Progenitor cell of endocrine pancreas (in vitro differentiated cells): Measurements from ENCODE around the gene PCDHAC2. TPM values are rescaled to one million over a fixed set of nuclear protein-coding genes. Genes with fewer than 3 reads are reported as not detected.

Source experiments
- DNase-seq: peaks from one replicate; pipeline ENCODE4 v3.0.0; 2021; ENCODE audit warnings: low spot score; ENCODE audit not compliant: unreplicated experiment
- H3K27ac Mint-ChIP-seq: 2 replicates; pipeline ENCODE4 v1.8.0; 2021; ENCODE audit warnings: mild to moderate bottlenecking, moderate library complexity, mixed read lengths
- H3K27me3 Mint-ChIP-seq: 2 replicates; pipeline ENCODE4 v1.8.0; 2021; ENCODE audit warnings: mixed read lengths
- H3K36me3 Mint-ChIP-seq: 2 replicates; pipeline ENCODE4 v1.8.0; 2022; ENCODE audit warnings: mixed read lengths; ENCODE audit not compliant: insufficient read depth
- H3K4me1 Mint-ChIP-seq: 2 replicates; pipeline ENCODE4 v1.8.0; 2021; ENCODE audit warnings: low read depth, mixed read lengths
- H3K4me3 Mint-ChIP-seq: 2 replicates; pipeline ENCODE4 v1.8.0; 2021; ENCODE audit warnings: low read depth, mild to moderate bottlenecking, moderate library complexity, mixed read lengths
- H3K9me3 Mint-ChIP-seq: 2 replicates; pipeline ENCODE4 v1.8.0; 2021; ENCODE audit warnings: low read depth, mixed read lengths
- CTCF ChIP-seq: fragments of 200-600 bp; sonication (generic); IDR thresholded peaks from one replicate; pipeline ENCODE4 v1.5.0; 2021; ENCODE audit warnings: antibody characterized with exemption, mild to moderate bottlenecking; ENCODE audit not compliant: unreplicated experiment
- long read RNA-seq: library from polyadenylated mRNA; unstranded; transcript quantifications from one replicate; pipeline ENCODE4 v2.0.0, GENCODE V29; 2020
- total RNA-seq: library from RNA; stranded (reverse); gene quantifications from 2 replicates; pipeline ENCODE4 v1.2.1, GENCODE V29; 2021

PCDHAC2 gene, protein sequence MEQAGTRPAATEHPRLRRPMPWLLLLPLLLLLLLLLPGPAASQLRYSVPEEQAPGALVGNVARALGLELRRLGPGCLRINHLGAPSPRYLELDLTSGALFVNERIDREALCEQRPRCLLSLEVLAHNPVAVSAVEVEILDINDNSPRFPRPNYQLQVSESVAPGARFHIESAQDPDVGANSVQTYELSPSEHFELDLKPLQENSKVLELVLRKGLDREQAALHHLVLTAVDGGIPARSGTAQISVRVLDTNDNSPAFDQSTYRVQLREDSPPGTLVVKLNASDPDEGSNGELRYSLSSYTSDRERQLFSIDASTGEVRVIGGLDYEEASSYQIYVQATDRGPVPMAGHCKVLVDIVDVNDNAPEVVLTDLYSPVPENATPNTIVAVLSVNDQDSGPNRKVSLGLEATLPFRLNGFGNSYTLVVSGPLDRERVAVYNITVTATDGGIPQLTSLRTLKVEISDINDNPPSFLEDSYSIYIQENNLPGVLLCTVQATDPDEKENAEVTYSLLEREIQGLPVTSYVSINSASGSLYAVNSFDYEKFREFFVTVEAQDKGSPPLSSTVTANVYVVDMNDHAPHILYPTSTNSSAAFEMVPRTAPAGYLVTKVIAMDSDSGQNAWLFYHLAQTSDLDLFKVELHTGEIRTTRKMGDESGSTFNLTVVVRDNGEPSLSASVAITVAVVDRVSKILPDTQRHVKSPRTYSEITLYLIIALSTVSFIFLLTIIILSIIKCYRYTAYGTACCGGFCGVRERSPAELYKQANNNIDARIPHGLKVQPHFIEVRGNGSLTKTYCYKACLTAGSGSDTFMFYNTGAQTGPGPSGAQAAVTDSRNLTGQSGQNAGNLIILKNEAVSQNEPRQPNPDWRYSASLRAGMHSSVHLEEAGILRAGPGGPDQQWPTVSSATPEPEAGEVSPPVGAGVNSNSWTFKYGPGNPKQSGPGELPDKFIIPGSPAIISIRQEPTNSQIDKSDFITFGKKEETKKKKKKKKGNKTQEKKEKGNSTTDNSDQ
- total RNA-seq = 1.8 and 1.9 TPM in 2 replicates
- long read RNA-seq, full-length matches to known transcripts = 3 of 33 reads
- long read RNA-seq, partial matches to known transcripts = 0 of 33 reads
- long read RNA-seq, other reads (novel, unspliced or antisense) = 30 of 33 reads

DNA sequence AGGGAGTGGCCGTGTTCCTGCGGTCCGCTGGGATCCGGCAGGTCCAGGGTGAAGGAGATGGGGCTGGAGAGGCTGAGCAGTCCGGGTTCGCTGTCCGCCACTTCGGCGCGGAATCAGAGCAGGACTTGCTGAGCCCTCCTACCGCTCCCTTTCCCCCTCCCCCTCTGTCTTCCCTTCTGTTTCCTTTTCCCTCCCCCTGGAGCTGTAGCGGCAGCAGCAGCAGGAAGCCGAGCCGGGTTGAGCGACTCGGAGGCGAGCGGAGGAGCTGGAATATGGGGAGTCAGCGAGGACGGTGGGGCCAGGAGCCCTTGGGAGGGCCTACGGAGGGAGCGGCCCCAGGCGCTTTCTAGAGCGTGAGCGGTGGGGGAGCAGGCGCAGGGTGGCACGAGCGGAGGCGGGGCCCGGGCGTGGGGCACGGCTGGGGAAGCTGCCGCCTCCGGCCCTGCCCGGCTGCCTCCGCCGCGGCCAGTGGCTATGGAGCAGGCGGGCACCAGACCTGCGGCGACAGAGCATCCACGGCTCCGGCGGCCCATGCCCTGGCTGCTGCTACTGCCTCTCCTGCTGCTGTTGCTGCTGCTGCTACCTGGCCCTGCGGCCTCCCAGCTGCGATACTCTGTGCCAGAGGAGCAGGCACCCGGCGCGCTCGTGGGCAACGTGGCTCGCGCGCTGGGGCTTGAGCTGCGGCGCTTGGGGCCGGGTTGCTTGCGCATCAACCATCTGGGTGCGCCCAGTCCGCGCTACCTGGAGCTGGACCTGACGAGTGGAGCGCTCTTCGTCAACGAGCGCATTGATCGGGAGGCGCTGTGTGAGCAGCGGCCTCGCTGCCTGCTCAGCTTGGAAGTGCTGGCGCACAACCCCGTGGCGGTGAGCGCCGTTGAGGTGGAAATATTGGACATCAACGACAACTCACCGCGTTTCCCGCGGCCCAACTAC lies at the start of gene PCDHAC2:
Gene PCDHAC2, plus strand, starts transcription at position 184 of the 933 bp plus-strand sequence. Its CDS starts 291 bp downstream, at position 475.
- Mint-ChIP-seq H3K4me1 (peaks cover 5% of the 10 kb centered on the region), H3K4me3 (peak within 1 kb of the TSS; percentile 80), H3K27me3 (peaks cover 36% of the 10 kb centered on the region), H3K36me3 (peaks cover 3% of the 10 kb centered on the region), H3K9me3 (no peaks in the 10 kb centered on the region), H3K27ac (peak within 1 kb of the TSS; percentile 38)
- TF ChIP-seq CTCF = no peak
- DNase-seq = peak; percentile 42

DNA sequence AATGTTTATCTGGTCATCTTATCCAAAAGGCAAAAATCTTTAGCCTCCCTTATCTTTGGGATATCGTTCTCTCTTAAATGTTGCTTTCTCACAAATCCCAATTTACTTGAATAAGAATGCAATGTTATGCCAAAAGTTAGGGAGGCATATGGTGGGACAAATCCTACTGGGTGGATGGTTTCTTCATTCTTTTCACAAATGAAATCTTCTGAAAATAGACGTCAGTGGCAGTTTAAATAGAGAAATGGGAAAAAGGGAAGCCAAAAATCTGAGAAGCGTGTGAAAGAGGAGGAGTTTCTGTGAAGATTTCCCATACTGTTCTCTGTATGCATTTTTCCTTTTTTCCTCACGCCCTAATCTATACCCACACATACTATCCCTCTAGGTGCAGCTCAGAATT lies 42.7 kb upstream of the PCDHAC2 start:
- peaks cover 19% of the 10 kb centered on the region for H3K27me3 Mint-ChIP-seq
- no peak for TF ChIP-seq CTCF
- no peaks in the 10 kb centered on the region for H3K9me3 Mint-ChIP-seq
- H3K4me3 Mint-ChIP-seq = no peak overlapping the region
- no peaks in the 10 kb centered on the region for H3K36me3 Mint-ChIP-seq
- no peak overlapping the region for H3K27ac Mint-ChIP-seq
- DNase-seq = no peak
- H3K4me1 Mint-ChIP-seq = peaks cover 12% of the 10 kb centered on the region

DNA sequence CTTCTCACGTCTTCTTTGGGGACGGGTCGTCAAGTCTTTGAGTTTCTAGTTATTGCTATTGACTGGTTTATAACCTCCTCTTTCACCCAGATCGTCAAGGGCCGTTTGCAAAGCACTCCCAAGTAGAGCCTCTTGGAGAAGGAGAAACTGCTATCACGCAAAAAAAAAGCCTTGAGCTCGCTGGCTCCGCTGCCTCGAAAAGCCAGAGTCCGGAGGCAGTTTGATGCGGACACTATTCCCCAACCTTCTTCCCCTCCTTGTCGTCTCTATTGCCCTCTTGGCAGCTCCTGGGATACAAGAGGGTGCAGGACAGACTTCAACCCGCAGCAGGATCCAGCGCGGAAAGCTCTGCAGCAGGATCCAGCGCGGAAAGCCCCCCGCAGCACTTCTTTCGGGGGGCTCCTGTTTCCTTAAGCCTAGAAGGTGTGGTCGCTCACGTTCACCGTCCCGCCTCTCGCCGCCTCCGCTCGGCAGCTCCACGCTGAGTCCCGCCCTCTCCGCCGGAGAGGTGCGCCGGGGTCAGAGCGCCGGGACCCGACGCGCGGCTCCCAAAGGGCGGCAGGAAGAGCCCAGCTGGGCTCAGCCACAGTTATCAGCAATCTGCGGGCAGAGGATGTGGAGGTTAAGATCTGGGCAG lies 40.4 kb upstream of the PCDHAC2 start, which contains the start of gene PCDHAC1:
Gene PCDHAC1, plus strand, starts transcription at position 494 of the 637 bp plus-strand sequence. CDS start 594 bp downstream, outside the sequence.
- Mint-ChIP-seq H3K36me3 (no peaks in the 10 kb centered on the region), H3K9me3 (no peaks in the 10 kb centered on the region), H3K4me1 (peaks cover 12% of the 10 kb centered on the region), H3K27ac (peak within 1 kb of the TSS; percentile 56), H3K27me3 (peaks cover 25% of the 10 kb centered on the region), H3K4me3 (peak within 1 kb of the TSS; percentile 78)
- peak; percentile 22 for DNase-seq
- TF ChIP-seq CTCF = no peak

- H3K4me1 Mint-ChIP-seq = peaks cover 12% of the 10 kb centered on the region
- H3K9me3 Mint-ChIP-seq = no peaks in the 10 kb centered on the region
- peak overlapping the region; percentile 56 for H3K27ac Mint-ChIP-seq
- no peaks in the 10 kb centered on the region for H3K36me3 Mint-ChIP-seq
- peaks cover 25% of the 10 kb centered on the region for H3K27me3 Mint-ChIP-seq
- peak overlapping the region; percentile 78 for H3K4me3 Mint-ChIP-seq
- DNase-seq = peak; percentile 91
- peak; percentile 99 for TF ChIP-seq CTCF
These were observed 39.6 kb upstream of the PCDHAC2 start for GRCh38 chr5:140926443-140927227.
